WI38 (cell line): Measurements from ENCODE around the gene ST3GAL2.

Experiments
- H3K4me3 ChIP-seq: 2 replicates; pipeline ENCODE4 v1.5.1; 2011; ENCODE audit warnings: low read depth, mild to moderate bottlenecking, control low read depth, low read length
- TF ChIP-seq, protein P1 (sequence below): IDR thresholded peaks from 2 replicates; pipeline ENCODE4 v1.5.1; 2012; ENCODE audit warnings: low read depth, mild to moderate bottlenecking, control low read depth, low read length

ST3GAL2 gene

DNA sequence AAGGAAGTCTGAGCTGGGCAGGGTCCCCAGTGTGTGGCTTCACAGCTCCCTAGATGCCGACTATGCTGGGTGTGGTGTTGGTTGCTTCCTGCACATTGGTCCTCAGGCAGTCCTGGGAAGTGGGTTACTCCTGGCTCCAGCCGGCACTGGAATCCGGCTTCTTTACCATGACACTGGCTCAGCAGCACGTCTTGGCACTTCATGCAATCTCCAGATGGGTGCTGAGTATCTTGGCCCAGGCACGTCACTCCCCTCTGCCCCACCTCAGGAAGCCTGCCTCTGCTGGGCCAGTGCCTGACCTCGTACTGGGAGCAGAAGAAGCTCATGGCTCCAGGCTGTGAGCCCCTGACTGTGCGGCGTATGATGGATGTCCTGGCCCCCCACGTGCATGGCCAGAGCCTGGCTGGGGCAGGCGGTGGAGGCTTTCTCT lies 40.0 kb upstream of the ST3GAL2 start:
- TF ChIP-seq, protein P1, sequence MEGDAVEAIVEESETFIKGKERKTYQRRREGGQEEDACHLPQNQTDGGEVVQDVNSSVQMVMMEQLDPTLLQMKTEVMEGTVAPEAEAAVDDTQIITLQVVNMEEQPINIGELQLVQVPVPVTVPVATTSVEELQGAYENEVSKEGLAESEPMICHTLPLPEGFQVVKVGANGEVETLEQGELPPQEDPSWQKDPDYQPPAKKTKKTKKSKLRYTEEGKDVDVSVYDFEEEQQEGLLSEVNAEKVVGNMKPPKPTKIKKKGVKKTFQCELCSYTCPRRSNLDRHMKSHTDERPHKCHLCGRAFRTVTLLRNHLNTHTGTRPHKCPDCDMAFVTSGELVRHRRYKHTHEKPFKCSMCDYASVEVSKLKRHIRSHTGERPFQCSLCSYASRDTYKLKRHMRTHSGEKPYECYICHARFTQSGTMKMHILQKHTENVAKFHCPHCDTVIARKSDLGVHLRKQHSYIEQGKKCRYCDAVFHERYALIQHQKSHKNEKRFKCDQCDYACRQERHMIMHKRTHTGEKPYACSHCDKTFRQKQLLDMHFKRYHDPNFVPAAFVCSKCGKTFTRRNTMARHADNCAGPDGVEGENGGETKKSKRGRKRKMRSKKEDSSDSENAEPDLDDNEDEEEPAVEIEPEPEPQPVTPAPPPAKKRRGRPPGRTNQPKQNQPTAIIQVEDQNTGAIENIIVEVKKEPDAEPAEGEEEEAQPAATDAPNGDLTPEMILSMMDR, result no peak
- no peak overlapping the region for H3K4me3 ChIP-seq

DNA sequence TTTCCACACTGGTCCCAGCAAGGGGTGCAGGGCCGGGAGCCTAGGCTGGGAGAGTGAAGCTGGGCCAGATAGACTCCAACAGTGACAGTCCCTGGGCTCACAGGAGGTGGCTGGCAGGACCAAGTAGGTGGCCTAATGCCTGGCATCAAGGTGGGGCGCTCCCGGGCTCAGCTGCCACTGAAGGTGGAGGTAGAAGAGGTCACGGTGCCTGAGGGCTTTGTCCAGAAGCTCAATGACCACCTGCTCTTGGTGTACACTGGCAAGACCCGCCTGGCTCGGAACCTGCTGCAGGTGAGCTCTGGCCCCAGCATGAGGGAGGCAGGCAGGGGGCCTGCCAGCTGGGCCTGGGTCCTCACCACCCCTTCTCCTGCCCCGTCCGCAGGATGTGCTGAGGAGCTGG lies 39.3 kb upstream of the ST3GAL2 start:
- TF ChIP-seq, protein P1, result no peak
- H3K4me3 ChIP-seq, result no peak overlapping the region

DNA sequence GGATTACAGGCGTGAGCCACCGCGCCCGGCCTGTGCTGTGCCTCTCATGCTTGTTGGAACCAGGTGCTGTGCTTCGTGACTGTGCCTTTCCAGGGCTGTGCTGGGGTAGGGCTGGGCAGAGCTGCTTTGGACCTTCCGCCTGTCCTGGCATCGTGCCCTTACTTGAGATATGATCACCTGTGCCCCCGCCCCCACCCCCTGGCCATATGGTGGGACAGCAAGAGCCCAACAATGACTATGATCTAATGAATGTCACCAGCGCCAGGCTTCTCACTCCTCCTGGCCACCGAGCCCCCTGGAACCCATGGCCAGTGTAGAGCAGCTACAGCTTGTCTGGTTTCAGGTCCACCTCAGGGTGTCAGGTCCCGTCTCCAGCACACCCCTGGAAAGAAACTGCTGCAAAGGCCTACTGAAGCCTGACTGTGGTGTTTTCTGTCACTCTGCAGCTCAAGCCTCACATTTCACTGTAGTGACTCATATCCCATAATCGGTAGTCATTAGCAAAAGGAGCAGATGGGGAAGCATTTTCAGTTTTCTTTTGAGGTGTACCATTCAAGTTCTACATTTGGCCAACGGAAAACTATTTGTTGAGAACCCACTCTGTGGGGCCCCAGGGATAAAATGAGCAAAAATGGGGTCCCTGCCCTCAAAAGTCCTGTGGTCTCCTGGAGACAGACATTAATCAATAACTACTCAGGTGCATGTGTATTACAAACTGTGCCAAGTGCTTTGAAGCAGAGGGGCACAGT lies 37.5 kb upstream of the ST3GAL2 start:
- no peak overlapping the region for H3K4me3 ChIP-seq
- TF ChIP-seq, protein P1, result no peak

DNA sequence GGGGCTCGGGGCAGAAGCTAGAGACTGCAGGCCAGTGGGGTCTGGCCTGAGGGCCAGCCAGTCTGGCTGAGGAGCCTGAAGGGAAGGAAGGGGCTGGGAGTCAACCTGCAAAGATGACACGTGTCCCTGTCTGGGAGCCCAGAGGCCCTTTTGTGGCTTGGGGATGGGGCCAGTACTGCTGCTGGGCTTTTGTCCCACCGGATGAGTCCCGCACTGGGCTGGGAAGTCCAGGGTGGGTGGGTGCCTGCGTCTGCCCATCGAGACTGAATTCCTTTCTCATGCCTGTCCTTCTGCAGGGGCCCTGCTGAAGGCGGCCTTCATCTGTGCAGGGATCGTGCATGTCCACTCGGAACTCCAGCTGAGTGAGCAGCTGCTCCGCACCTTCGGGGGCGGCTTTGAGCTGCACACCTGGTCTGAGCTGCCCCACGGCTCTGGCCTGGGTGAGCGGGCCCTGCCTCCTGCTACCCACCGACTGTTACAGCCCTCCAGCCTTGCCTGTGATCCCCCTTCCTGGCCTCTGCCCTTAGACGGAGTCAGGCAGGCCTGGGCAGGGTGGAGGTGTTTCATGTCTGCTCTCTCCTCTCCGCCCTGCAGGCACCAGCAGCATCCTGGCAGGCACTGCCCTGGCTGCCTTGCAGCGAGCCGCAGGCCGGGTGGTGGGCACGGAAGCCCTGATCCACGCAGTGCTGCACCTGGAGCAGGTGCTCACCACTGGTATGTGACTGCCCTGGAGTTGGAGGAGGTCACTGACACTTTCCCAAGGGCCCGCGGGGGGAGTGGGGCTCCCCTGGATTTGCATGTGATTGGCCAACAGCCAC lies 36.4 kb upstream of the ST3GAL2 start:
- no peak overlapping the region for H3K4me3 ChIP-seq
- TF ChIP-seq, protein P1, result no peak

DNA sequence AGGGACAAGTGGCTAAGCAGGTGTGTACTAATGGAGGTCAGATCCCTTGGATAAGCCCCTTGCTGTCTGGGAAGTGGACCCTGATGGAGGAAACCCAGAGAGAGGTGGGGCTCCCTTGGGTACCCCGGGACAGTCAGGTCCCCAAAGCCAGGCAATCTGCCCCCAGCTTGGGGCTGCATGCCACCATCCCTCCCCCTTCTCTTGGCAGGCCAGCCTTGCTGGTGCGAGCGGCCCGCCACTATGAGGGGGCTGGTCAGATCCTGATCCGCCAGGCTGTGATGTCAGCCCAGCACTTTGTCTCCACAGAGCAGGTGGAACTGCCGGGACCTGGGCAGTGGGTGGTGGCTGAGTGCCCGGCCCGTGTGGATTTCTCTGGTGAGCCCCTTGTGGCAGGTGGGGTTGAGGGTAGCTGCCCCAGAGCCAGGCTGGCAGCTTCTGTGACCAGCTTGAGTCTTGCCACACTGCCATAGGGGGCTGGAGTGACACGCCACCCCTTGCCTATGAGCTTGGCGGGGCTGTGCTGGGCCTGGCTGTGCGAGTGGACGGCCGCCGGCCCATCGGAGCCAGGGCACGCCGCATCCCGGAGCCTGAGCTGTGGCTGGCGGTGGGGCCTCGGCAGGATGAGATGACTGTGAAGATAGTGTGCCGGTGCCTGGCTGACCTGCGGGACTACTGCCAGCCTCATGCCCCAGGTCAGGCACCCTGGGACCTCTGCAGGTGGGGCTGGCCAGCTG lies 35.6 kb upstream of the ST3GAL2 start:
- TF ChIP-seq, protein P1, result no peak
- no peak overlapping the region for H3K4me3 ChIP-seq

DNA sequence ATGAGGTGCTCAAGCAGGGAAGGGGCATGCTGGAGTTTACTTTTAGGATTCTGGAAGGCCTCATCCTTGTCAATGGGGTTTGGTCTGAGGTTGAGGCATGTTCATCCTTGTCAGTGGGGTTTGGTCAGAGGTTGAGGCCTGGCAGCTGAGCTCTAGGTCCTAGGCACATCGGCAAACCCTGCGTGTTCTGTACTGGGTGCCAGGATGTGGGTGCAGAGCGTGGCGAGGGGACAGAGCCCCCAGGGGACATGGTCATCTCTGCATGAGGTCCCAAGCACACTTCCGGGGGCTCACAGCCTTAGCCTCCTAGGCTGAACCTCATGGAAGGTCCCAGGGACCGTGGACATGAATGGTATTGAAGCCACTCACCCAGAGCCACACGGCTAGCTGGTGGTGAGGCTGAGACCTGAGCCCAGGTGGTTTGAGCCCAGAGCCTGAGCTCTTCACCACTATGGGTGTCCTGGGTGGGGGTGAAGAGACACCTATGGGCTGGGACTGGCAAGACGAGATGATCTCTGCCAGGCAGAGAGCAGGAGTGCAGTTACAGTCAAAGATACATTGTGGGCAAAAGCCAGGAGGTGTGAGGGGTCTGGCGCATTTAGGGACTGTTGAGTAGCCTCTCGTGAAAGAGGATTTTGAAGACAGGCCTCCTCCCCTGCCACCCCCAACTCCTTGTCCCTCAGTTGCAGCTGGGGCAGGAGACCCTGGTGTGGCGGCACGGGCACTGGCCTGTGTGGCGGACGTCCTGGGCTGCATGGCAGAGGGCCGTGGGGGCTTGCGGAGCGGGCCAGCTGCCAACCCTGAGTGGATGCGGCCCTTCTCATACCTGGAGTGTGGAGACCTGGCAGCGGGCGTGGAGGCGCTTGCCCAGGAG lies 34.8 kb upstream of the ST3GAL2 start:
- H3K4me3 ChIP-seq, result no peak overlapping the region
- TF ChIP-seq, protein P1, result no peak
